Measurements from ENCODE around the gene KIRREL1.

The KIRREL1 gene

DNA sequence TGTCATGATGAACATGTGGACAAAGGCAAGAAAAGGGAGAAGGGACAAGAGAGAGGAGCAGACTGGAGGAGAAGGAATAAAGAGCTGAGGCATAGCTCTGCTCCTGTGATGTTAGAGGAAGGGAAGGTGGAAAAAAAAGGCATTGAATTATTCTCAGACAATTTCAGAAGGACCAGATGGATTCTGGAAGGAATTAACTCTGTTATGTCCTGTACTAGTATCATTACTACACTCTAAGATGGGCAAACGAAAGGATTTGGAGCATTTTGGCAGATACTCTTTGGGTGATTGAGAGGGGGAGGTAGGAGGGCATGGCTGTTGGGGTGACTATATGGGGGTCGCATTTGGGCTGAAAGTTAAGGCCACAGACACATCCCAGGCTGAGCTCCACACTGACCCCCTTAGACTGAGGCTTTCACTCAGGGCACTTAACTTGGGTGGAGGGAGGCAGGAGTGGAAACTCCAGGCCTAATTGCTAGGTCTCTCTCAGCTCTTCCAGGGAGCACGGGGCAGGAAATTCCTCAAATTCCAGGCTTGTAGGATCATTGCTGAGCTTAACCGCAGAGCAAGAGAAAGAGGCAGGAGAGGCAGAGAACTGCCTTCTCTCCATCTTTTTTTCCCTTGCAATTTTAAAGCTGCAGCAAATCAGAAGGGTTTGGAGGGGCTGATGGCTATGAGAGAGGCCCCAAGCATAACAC lies 25.9 kb downstream of the KIRREL1 start:
- TF ChIP-seq, protein P1, sequence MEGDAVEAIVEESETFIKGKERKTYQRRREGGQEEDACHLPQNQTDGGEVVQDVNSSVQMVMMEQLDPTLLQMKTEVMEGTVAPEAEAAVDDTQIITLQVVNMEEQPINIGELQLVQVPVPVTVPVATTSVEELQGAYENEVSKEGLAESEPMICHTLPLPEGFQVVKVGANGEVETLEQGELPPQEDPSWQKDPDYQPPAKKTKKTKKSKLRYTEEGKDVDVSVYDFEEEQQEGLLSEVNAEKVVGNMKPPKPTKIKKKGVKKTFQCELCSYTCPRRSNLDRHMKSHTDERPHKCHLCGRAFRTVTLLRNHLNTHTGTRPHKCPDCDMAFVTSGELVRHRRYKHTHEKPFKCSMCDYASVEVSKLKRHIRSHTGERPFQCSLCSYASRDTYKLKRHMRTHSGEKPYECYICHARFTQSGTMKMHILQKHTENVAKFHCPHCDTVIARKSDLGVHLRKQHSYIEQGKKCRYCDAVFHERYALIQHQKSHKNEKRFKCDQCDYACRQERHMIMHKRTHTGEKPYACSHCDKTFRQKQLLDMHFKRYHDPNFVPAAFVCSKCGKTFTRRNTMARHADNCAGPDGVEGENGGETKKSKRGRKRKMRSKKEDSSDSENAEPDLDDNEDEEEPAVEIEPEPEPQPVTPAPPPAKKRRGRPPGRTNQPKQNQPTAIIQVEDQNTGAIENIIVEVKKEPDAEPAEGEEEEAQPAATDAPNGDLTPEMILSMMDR (IDR thresholded peaks at IDR 0.05), result no peak
- Histone ChIP-seq H3K4me1 (no peaks in the 10 kb centered on the region), H3K4me3 (ENCODE audit: low read depth, low read length) (no peak overlapping the region), H3K36me3 (ENCODE audit: control insufficient read depth, insufficient read depth, low read length) (no peaks in the 10 kb centered on the region), H3K4me2 (ENCODE audit: low read length) (no peak overlapping the region), H2AFZ (no peak overlapping the region), H3K27me3 (ENCODE audit: control insufficient read depth, insufficient read depth, low read length) (no peaks in the 10 kb centered on the region), H3K79me2 (no peaks in the 10 kb centered on the region), H3K9me3 (ENCODE audit: control insufficient read depth, low read length) (no peaks in the 10 kb centered on the region), H3K9ac (no peak overlapping the region), H3K27ac (peak overlapping the region; percentile 54)

DNA sequence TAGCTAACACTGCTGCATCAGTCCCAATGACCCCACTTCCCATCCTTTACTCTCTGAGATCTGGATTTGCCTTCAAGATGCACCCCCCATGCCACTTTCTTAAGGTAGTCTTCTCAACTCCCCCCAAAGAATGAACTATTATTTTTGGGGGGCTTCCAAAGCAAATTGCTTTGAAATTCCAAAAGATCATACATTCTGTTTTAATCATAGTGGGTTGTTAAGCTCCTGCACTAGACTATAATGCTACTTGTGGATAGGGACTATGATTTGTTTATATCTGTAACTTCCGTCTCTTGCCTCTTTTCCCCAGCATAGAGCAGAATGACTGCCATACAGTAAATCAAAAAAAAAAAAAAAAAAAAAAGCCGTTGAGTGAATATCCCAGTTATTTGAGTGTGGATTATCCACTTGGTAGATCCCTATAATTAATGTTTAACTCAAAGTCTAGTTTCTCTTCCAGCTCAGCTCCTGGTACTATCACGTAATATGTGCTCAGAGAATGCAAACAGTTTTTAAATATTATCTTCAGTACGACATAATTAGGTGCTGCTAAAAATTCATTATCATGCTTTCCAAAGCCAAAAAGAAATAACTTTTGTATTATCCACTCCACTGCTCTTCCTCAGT lies 26.9 kb downstream of the KIRREL1 start:
- Histone ChIP-seq H3K27me3 (ENCODE audit: control insufficient read depth, insufficient read depth, low read length) (no peaks in the 10 kb centered on the region), H3K9me3 (ENCODE audit: control insufficient read depth, low read length) (no peaks in the 10 kb centered on the region), H3K79me2 (no peaks in the 10 kb centered on the region), H3K9ac (no peak overlapping the region), H3K4me1 (no peaks in the 10 kb centered on the region), H3K27ac (no peak overlapping the region), H3K4me2 (ENCODE audit: low read length) (no peak overlapping the region), H2AFZ (no peak overlapping the region), H3K36me3 (ENCODE audit: control insufficient read depth, insufficient read depth, low read length) (no peaks in the 10 kb centered on the region), H3K4me3 (ENCODE audit: low read depth, low read length) (no peak overlapping the region)
- TF ChIP-seq, protein P1 (IDR thresholded peaks at IDR 0.05), result no peak

DNA sequence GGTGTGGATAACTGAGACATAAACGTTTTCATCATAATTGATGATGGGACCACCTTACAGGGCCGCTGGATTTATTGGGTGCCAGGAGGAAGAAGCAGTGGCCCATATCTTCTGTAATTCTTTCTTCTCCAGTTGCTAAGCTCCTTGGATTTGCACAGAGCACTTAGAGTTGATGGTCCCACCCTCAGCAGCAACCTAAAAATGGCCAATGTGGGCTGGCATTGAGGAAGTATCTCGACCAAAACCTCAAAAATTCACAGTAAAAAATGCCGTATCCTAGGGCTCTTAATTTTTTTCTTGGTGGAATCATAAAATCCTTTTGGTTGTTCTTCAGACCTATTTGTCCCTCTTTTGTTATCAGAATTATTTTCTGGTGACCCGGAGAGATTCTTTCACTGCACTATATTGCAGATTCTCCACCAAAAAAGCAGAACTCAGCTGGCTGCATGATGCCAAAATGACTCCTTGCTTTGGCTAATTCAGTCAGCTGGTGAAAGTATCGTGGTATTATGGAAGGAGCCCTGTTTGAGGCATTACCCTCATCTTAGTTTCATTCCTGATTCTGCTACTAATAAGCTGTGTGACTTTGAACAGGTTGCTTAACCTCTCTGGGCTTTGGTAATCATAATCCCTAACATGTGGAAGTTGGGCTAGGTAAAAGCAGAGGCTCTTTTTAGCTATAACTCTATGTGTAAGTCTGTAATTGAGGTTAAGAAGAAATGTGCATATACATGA lies 27.6 kb downstream of the KIRREL1 start:
- Histone ChIP-seq H3K27ac (peak overlapping the region; percentile 11), H3K9ac (no peak overlapping the region), H3K79me2 (no peaks in the 10 kb centered on the region), H3K4me3 (ENCODE audit: low read depth, low read length) (no peak overlapping the region), H3K27me3 (ENCODE audit: control insufficient read depth, insufficient read depth, low read length) (no peaks in the 10 kb centered on the region), H2AFZ (no peak overlapping the region), H3K4me2 (ENCODE audit: low read length) (no peak overlapping the region), H3K36me3 (ENCODE audit: control insufficient read depth, insufficient read depth, low read length) (no peaks in the 10 kb centered on the region), H3K4me1 (no peaks in the 10 kb centered on the region), H3K9me3 (ENCODE audit: control insufficient read depth, low read length) (no peaks in the 10 kb centered on the region)
- TF ChIP-seq, protein P1 (IDR thresholded peaks at IDR 0.05), result no peak

DNA sequence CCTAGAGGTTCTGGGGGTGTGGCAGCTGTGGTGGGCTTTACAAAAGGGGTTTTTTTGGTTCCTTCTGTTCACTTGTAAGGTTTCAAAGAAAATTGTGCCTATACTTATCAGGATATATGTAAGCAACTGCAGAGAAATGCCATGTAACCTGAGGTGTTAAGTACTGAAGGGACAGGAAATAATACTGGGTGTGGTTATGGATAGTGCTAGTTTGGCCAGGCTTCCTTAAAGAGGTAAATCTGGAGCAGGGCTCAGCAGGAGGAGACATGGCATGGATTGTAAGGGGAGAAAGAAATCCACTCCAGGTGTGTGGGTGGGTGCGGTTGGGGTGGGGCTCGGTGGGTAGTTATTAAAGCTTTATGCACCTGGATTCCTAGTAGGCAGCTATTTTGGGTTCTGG lies 28.3 kb downstream of the KIRREL1 start:
- H3K79me2 ChIP-seq, result no peaks in the 10 kb centered on the region
- no peak overlapping the region for H3K4me2 ChIP-seq (ENCODE audit: low read length)
- H3K9ac ChIP-seq, result no peak overlapping the region
- H3K4me3 ChIP-seq (ENCODE audit: low read depth, low read length), result no peak overlapping the region
- no peak overlapping the region for H2AFZ ChIP-seq
- H3K4me1 ChIP-seq, result no peaks in the 10 kb centered on the region
- H3K27me3 ChIP-seq (ENCODE audit: control insufficient read depth, insufficient read depth, low read length), result no peaks in the 10 kb centered on the region
- TF ChIP-seq, protein P1 (IDR thresholded peaks at IDR 0.05), result no peak
- H3K36me3 ChIP-seq (ENCODE audit: control insufficient read depth, insufficient read depth, low read length), result no peaks in the 10 kb centered on the region
- H3K27ac ChIP-seq, result peak overlapping the region; percentile 11
- H3K9me3 ChIP-seq (ENCODE audit: control insufficient read depth, low read length), result no peaks in the 10 kb centered on the region

Measured in parathyroid adenoma (tissue), 2 donors.